ENCODE results near the gene ATG7. TPM values are rescaled to one million over a fixed set of nuclear protein-coding genes. Genes with fewer than 3 reads are reported as not detected.

Gene ATG7
- total RNA-seq, 1 experiment from 2014 or later, result 56.1 TPM

DNA sequence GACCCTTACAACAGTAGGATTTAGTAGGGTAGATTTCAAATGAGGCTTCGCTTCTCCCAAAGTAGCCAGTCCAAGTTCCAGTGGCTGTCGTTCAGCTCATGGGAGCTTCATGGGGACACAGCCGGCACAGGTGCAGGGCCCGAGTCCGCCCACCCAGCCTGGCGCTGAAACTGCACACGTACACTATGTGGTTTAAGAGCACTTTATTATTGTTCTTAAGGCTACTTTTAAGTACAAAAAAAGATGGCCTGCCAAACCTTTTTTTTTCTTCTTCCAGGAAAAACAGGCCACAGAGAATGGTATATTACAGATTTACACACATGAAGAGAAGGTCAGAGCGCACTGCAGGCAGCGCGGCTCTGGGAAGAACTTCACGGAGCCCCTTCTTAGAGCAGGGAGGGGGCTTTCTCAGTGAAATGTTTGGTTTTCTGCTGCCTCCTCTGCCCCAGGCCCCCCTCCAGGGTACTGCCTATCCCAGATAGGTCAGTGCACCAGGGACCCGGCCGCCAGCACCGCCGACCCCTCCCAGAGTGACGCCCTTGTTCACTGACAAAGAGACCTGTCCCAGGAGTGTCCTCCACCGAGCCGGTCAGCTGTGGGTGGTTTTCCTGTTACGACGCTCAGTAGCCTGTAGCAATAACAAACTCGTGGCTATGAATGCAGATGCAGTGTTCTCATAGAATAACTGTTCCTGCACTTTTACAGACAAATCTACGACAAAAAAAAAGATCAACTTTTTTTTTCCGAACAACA, 283.9 kb downstream of the ATG7 start:
- Histone ChIP-seq H2AFZ (no peak overlapping the region), H3K4me2 (no peak overlapping the region), H3K9me2 (ENCODE audit: insufficient read depth) (no peaks in the 10 kb centered on the region), H3K79me2 (ENCODE audit: low read depth) (no peaks in the 10 kb centered on the region), H3K4me3 (no peak overlapping the region), H3K9me3 (ENCODE audit: insufficient read depth, low read depth) (no peaks in the 10 kb centered on the region), H3K27me3 (ENCODE audit: insufficient read depth, low read depth) (no peaks in the 10 kb centered on the region), H3K27ac (no peak overlapping the region), H3K4me1 (replicated peaks; ENCODE audit: insufficient read depth) (no peaks in the 10 kb centered on the region), H3K36me3 (ENCODE audit: low read depth) (peaks cover 4% of the 10 kb centered on the region; the same call in 1 of the 2 replicates), H4K20me1 (ENCODE audit: insufficient read depth) (peaks cover 61% of the 10 kb centered on the region), H3F3A (ENCODE audit: insufficient read depth, low read depth) (peaks cover 24% of the 10 kb centered on the region; the same call in 1 of the 2 replicates)
- POLR2A ChIA-PET (ENCODE audit: unreplicated experiment), result interaction anchor here (0.7 kb wide), 1 partner anchor 1130 kb away, joined by 9 read pairs; no protein-coding TSS in a partner anchor
- no peak for DNase-seq
- CTCF ChIA-PET, result interaction anchor here (0.6 kb wide), 1 partner anchor 176 kb away, joined by 3 read pairs; no protein-coding TSS in a partner anchor
- intact Hi-C loops (cut with micrococcal nuclease; ENCODE audit: unreplicated experiment), result no loop called here
- no peak for TF ChIP-seq EZH2 (IDR thresholded peaks at IDR 0.05; ENCODE audit: low read depth)
- TF ChIP-seq, protein P1, sequence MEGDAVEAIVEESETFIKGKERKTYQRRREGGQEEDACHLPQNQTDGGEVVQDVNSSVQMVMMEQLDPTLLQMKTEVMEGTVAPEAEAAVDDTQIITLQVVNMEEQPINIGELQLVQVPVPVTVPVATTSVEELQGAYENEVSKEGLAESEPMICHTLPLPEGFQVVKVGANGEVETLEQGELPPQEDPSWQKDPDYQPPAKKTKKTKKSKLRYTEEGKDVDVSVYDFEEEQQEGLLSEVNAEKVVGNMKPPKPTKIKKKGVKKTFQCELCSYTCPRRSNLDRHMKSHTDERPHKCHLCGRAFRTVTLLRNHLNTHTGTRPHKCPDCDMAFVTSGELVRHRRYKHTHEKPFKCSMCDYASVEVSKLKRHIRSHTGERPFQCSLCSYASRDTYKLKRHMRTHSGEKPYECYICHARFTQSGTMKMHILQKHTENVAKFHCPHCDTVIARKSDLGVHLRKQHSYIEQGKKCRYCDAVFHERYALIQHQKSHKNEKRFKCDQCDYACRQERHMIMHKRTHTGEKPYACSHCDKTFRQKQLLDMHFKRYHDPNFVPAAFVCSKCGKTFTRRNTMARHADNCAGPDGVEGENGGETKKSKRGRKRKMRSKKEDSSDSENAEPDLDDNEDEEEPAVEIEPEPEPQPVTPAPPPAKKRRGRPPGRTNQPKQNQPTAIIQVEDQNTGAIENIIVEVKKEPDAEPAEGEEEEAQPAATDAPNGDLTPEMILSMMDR (conservative IDR thresholded peaks at IDR 0.05), result no peak
- no TSS peak for BruUV-seq (replicated peaks)

DNA sequence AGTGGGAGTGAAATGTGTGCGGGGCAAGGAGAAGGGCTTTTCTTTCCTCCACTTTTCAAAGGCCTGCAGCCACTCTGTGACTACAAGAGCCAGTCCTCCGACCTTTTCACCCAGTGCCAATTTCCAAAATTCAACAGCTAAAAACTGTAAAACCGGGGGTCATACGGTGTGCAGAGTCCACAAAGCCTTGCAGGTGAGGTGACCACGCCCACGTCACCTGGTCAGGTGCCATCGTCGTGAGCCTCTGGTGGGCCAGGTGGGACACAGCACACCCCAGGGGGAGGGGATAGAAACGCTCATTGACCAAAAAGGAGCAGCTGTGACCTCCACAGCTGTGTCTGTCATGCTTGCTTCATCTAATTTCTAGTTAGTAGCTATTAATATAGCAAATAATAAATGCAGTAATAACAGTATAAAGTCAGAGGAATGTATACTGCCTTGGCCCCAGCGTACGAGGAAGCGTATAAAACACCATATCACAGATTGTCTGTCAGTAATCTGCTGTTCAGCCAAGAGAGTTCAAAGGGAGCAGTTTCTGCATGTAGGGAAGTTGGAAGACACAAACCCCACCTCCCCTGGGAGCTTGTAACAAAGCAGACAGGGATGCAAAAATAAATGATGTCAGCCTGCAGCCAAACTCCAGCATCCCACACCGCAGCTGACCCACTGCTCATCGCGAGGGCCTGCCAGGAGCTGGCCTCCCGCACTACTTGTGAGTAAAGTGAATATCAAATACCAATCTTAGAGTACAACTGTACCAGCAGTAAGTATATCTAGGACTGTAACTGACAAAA, 284.9 kb downstream of the ATG7 start:
- no peak overlapping the region for H2AFZ ChIP-seq
- CTCF ChIA-PET, result interaction anchor here (0.6 kb wide), 1 partner anchor 177 kb away, joined by 3 read pairs; no protein-coding TSS in a partner anchor
- H4K20me1 ChIP-seq (ENCODE audit: insufficient read depth), result peaks cover 60% of the 10 kb centered on the region
- H3K27me3 ChIP-seq (ENCODE audit: insufficient read depth, low read depth), result no peaks in the 10 kb centered on the region
- no TSS peak for BruUV-seq (replicated peaks)
- no peaks in the 10 kb centered on the region for H3K4me1 ChIP-seq (replicated peaks; ENCODE audit: insufficient read depth)
- peaks cover 4% of the 10 kb centered on the region; the same call in 1 of the 2 replicates for H3K36me3 ChIP-seq (ENCODE audit: low read depth)
- H3K79me2 ChIP-seq (ENCODE audit: low read depth), result no peaks in the 10 kb centered on the region
- TF ChIP-seq, protein P1 (conservative IDR thresholded peaks at IDR 0.05), result no peak
- TF ChIP-seq EZH2 (IDR thresholded peaks at IDR 0.05; ENCODE audit: low read depth), result no peak
- peaks cover 24% of the 10 kb centered on the region; the same call in 1 of the 2 replicates for H3F3A ChIP-seq (ENCODE audit: insufficient read depth, low read depth)
- no peak overlapping the region for H3K4me3 ChIP-seq
- POLR2A ChIA-PET (ENCODE audit: unreplicated experiment), result interaction anchor here (0.6 kb wide), 1 partner anchor 73 kb away, joined by 6 read pairs; no protein-coding TSS in a partner anchor
- no peaks in the 10 kb centered on the region for H3K9me2 ChIP-seq (ENCODE audit: insufficient read depth)
- DNase-seq, result no peak
- no peaks in the 10 kb centered on the region for H3K9me3 ChIP-seq (ENCODE audit: insufficient read depth, low read depth)
- H3K27ac ChIP-seq, result no peak overlapping the region
- intact Hi-C loops (cut with micrococcal nuclease; ENCODE audit: unreplicated experiment), result no loop called here
- H3K4me2 ChIP-seq, result no peak overlapping the region

DNA sequence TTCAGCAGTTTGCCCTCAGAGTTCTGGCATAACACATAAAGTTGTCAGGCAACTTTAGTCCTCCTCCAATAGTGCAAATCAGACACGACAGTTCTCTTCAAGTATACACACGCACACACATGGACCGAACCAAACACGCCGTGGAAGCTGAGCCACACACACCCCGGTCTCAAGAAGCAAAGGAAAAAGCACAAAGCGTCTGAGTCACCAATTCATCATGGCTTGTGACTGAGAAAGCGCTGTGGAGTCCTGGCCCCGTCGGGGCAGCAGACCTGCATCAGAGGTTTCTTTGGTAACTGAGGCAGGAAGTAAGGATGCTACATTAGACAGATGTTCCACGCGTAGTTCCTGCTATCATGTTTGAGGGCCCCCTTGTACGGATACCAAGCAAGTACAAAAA, 285.8 kb downstream of the ATG7 start:
- TF ChIP-seq, protein P1 (conservative IDR thresholded peaks at IDR 0.05), result no peak
- TF ChIP-seq EZH2 (IDR thresholded peaks at IDR 0.05; ENCODE audit: low read depth), result no peak
- H3K4me1 ChIP-seq (replicated peaks; ENCODE audit: insufficient read depth), result no peaks in the 10 kb centered on the region
- peaks cover 4% of the 10 kb centered on the region; the same call in 1 of the 2 replicates for H3K36me3 ChIP-seq (ENCODE audit: low read depth)
- H3K4me2 ChIP-seq, result no peak overlapping the region
- ChIA-PET POLR2A (ENCODE audit: unreplicated experiment) (interaction anchor here (0.6 kb wide), 1 partner anchor 74 kb away, joined by 6 read pairs; no protein-coding TSS in a partner anchor), CTCF (no interaction called here)
- peaks cover 24% of the 10 kb centered on the region; the same call in 1 of the 2 replicates for H3F3A ChIP-seq (ENCODE audit: insufficient read depth, low read depth)
- BruUV-seq (replicated peaks), result TSS peak; percentile 19
- intact Hi-C loops (cut with micrococcal nuclease; ENCODE audit: unreplicated experiment), result no loop called here
- no peak overlapping the region for H3K4me3 ChIP-seq
- H3K79me2 ChIP-seq (ENCODE audit: low read depth), result no peaks in the 10 kb centered on the region; the same call in 1 of the 2 replicates
- DNase-seq, result no peak
- no peaks in the 10 kb centered on the region for H3K9me2 ChIP-seq (ENCODE audit: insufficient read depth)
- H4K20me1 ChIP-seq (ENCODE audit: insufficient read depth), result peaks cover 60% of the 10 kb centered on the region
- H3K9me3 ChIP-seq (ENCODE audit: insufficient read depth, low read depth), result no peaks in the 10 kb centered on the region
- H3K27me3 ChIP-seq (ENCODE audit: insufficient read depth, low read depth), result no peaks in the 10 kb centered on the region
- no peak overlapping the region for H2AFZ ChIP-seq
- no peak overlapping the region for H3K27ac ChIP-seq

Data from PC-9 (cell line).